GM12878 (cell line): ENCODE measurements around the gene FRAS1. TPM values are rescaled to one million over a fixed set of nuclear protein-coding genes. Genes with fewer than 3 reads are reported as not detected.

ENCODE experiments used
- ATAC-seq: fragments of 200-7000 bp; cut with Tn5 transposase; 3 replicates; pipeline ENCODE4 v1.9.1; 2020; ENCODE audit warnings: mild to moderate bottlenecking, moderate library complexity
- BruUV-seq: library from RNA; stranded (reverse); fragments of 400-500 nt; replicated peaks from 2 replicates; lab custom pipeline; 2021; lab: Mats Ljungman, UMichigan
- CTCF ChIA-PET: fragments of 300-600 bp; sonication (Branson Sonifier 250); formaldehyde crosslinking; extraction: SDS; loops from one replicate; lab custom pipeline; 2021; ENCODE audit warnings: inconsistent platforms; lab: Yijun Ruan, JAX
- POLR2A ChIA-PET: fragments of 350-600 bp; formaldehyde crosslinking; extraction: SDS; loops from one replicate; lab custom pipeline; 2021; ENCODE audit warnings: inconsistent platforms; lab: Charles Lee
- RAD21 ChIA-PET: fragments of 300-600 bp; sonication (Branson Sonifier 250); formaldehyde crosslinking; loops from one replicate; lab custom pipeline; 2023; ENCODE audit warnings: antibody characterized with exemption; ENCODE audit not compliant: unreplicated experiment; lab: Charles Lee
- SMC1A ChIA-PET: fragments of 300-600 bp; sonication (Branson Sonifier 250); formaldehyde crosslinking; loops from one replicate; lab custom pipeline; 2023; ENCODE audit not compliant: unreplicated experiment, uncharacterized antibody; lab: Charles Lee
- DNase-seq: peaks from one replicate; pipeline ENCODE4 v3.0.0-alpha.2; 2011; ENCODE audit warnings: low read depth, low spot score
- FAIRE-seq: peaks from 3 replicates; lab custom pipeline; 2011; peaks lifted over from hg19 to GRCh38; lab: Jason Lieb, UNC
- H2AFZ ChIP-seq: 2 replicates; pipeline ENCODE4 v1.6.0; 2011; ENCODE audit warnings: low read depth, low read length, control low read depth; ENCODE audit not compliant: control insufficient read depth
- H3K27ac ChIP-seq: 2 replicates; pipeline ENCODE4 v1.5.1; 2011; ENCODE audit warnings: control low read depth; ENCODE audit not compliant: control insufficient read depth, insufficient read depth
- H3K27me3 ChIP-seq, 2 experiments: replicated peaks in 1 of 2; 2 replicates each; pipeline versions ENCODE4 v1.6.0 to v1.6.1; 2011; ENCODE audit warnings: low read length in 1 of 2; ENCODE audit not compliant: control insufficient read depth in 2 of 2, insufficient read depth in 2 of 2
- H3K36me3 ChIP-seq, 2 experiments: 2 replicates each; pipeline ENCODE4 v1.5.1; 2011; ENCODE audit warnings: low read length in 1 of 2; ENCODE audit not compliant: control insufficient read depth in 2 of 2, insufficient read depth in 2 of 2
- H3K4me1 ChIP-seq: 2 replicates; pipeline ENCODE4 v1.6.1; 2011; ENCODE audit warnings: mild to moderate bottlenecking, low read length, moderate library complexity, mixed read lengths; ENCODE audit not compliant: control insufficient read depth, insufficient read depth
- H3K4me2 ChIP-seq: 2 replicates; pipeline ENCODE4 v1.6.0; 2011; ENCODE audit warnings: control low read depth; ENCODE audit not compliant: control insufficient read depth, insufficient read depth
- H3K4me3 ChIP-seq: fragments of 200-600 bp; sonication (generic); 2 replicates; pipeline ENCODE4 v1.5.1; 2016
- H3K79me2 ChIP-seq: 2 replicates; pipeline ENCODE4 v1.6.0; 2011; ENCODE audit warnings: low read length; ENCODE audit not compliant: control insufficient read depth, insufficient read depth
- H3K9ac ChIP-seq: 2 replicates; pipeline ENCODE4 v1.8.0; 2011; ENCODE audit warnings: low read length, control low read depth, mixed read lengths; ENCODE audit not compliant: control insufficient read depth, insufficient read depth
- H3K9me3 ChIP-seq: replicated peaks from 3 replicates; pipeline ENCODE4 v1.5.1; 2011; ENCODE audit warnings: mild to moderate bottlenecking, low read length; ENCODE audit not compliant: control insufficient read depth, insufficient read depth
- H4K20me1 ChIP-seq: 2 replicates; pipeline ENCODE4 v1.6.0; 2011; ENCODE audit not compliant: control insufficient read depth, insufficient read depth
- ASH2L ChIP-seq: fragments of 300-600, 200-600 bp; sonication (generic); IDR thresholded peaks from 2 replicates; pipeline ENCODE4 v1.6.1; 2017; ENCODE audit warnings: low read depth, mild to moderate bottlenecking, borderline replicate concordance
- BMI1 ChIP-seq: fragments of 450-650 bp; IDR thresholded peaks from 2 replicates; pipeline ENCODE4 v1.6.1; 2016; ENCODE audit warnings: mild to moderate bottlenecking, moderate library complexity, borderline replicate concordance
- HCFC1 ChIP-seq: fragments of 150-350 bp; IDR thresholded peaks from 2 replicates; pipeline ENCODE4 v1.6.1; 2014; ENCODE audit warnings: low read length
- HDAC2 ChIP-seq: fragments of 200-600 bp; sonication (generic); IDR thresholded peaks from 2 replicates; pipeline ENCODE4 v1.6.1; 2017
- IRF5 ChIP-seq: fragments of 450-650 bp; IDR thresholded peaks from 2 replicates; pipeline ENCODE4 v1.6.1; 2017; ENCODE audit warnings: borderline replicate concordance
- LARP7 ChIP-seq: fragments of 450-650 bp; IDR thresholded peaks from 2 replicates; pipeline ENCODE4 v1.6.1; 2017; ENCODE audit warnings: mild to moderate bottlenecking
- MEF2A ChIP-seq: IDR thresholded peaks from 2 replicates; pipeline ENCODE4 v1.6.1; 2011; ENCODE audit warnings: low read depth, mild to moderate bottlenecking, low read length, moderate library complexity; ENCODE audit not compliant: insufficient read depth
- PAX5 ChIP-seq: IDR thresholded peaks from 2 replicates; pipeline ENCODE4 v1.6.1; 2011; ENCODE audit warnings: low read depth, low read length, borderline replicate concordance
- RB1 ChIP-seq: fragments of 450-650 bp; formaldehyde crosslinking; IDR thresholded peaks from 2 replicates; pipeline ENCODE4 v1.6.1; 2017; ENCODE audit warnings: mild to moderate bottlenecking, borderline replicate concordance
- SMC3 ChIP-seq: IDR thresholded peaks from 2 replicates; pipeline ENCODE4 v1.6.1; 2011; ENCODE audit warnings: low read length, improper control_type of control experiment, borderline replicate concordance
- SREBF1 ChIP-seq: IDR thresholded peaks from 2 replicates; pipeline ENCODE4 v1.6.1; 2012; ENCODE audit warnings: mild to moderate bottlenecking, low read length
- ZNF217 ChIP-seq: fragments of 450-650 bp; IDR thresholded peaks from 2 replicates; pipeline ENCODE4 v1.6.1; 2017; ENCODE audit warnings: antibody characterized with exemption, mild to moderate bottlenecking
- ZNF274 ChIP-seq: IDR thresholded peaks from one replicate; pipeline ENCODE4 v1.8.0; 2011; ENCODE audit not compliant: insufficient read length, insufficient read depth
- WGBS: methylation state at CpG from one replicate; pipeline ENCODE4 v1.1.6; 2016; ENCODE audit warnings: low lambda C conversion rate; ENCODE audit not compliant: insufficient replicate concordance, insufficient coverage; ENCODE audit errors: missing lambda C conversion rate; 5-methylcytosine and 5-hydroxymethylcytosine counted together
- in situ Hi-C: fragments of 300-500 bp; cut with MboI; formaldehyde crosslinking; loops from 9 replicates; pipeline ENCODE4 v1.14.3; 2018; ENCODE audit warnings: mixed read lengths
- intact Hi-C: fragments of 100-400 bp; cut with micrococcal nuclease; formaldehyde crosslinking; loops from one replicate; pipeline ENCODE4 v1.14.2; 2022; ENCODE audit not compliant: unreplicated experiment
- polyA plus RNA-seq, 11 experiments: library from polyadenylated mRNA; depleted of rRNA in 4 of 11; unstranded in 6 of 11; stranded (reverse) in 5 of 11; fragments of >200 nt; fragmentation: Nextera tagmentation in 4 of 11; fragmentation: Illumina TruSeq in 1 of 11; extraction: Ambion mirVana in 4 of 11; extraction: Trizol in 1 of 11; gene quantifications; 1 replicate in 1 of 11; 2 replicates in 10 of 11; pipeline versions ENCODE4 v1.2.1 to v1.2.3, GENCODE V29; 2011 to 2016; ENCODE audit warnings: inconsistent platforms in 2 of 11, missing spikeins in 2 of 11, low read depth in 1 of 11
- total RNA-seq, 4 experiments: library from RNA; depleted of rRNA in 3 of 4; stranded (reverse); fragments of >200 nt in 3 of 4; fragmentation: Illumina TruSeq in 1 of 4; extraction: Trizol in 1 of 4; gene quantifications; 2 replicates each; pipeline versions ENCODE4 v1.2.1 to v1.2.3, GENCODE V29; 2013 to 2021

Gene FRAS1
- total and polyA plus RNA-seq, 10 of the 15 experiments (the other 5 are each of a cell fraction or from before 2014, with no cell fraction given), result 0.08 to 11.7 (median 0.20) TPM

GRCh38 chr4:78477276-78477675 is 420.2 kb downstream of the FRAS1 start:
- DNase-seq (no peak), ATAC-seq (no peak), FAIRE-seq (no peak)
- no peak overlapping the region for H3K27ac ChIP-seq
- no peaks in the 10 kb centered on the region for H4K20me1 ChIP-seq
- H3K36me3 ChIP-seq, result no peaks in the 10 kb centered on the region
- POLR2A ChIA-PET, result no interaction called here
- no peak overlapping the region for H2AFZ ChIP-seq
- BruUV-seq, result no TSS peak
- H3K4me1 ChIP-seq, result no peaks in the 10 kb centered on the region
- TF ChIP-seq SMC3 (no peak), RB1 (no peak), SREBF1 (no peak), IRF5 (no peak), HDAC2 (no peak), ZNF274 (no peak), MEF2A (no peak), PAX5 (no peak), ZNF217 (no peak), ASH2L (no peak), LARP7 (no peak), HCFC1 (no peak), BMI1 (no peak)
- WGBS, result 0% methylated on average over 1 of the region's 1 CpG
- H3K9ac ChIP-seq, result no peak overlapping the region
- no peak overlapping the region for H3K4me3 ChIP-seq
- in situ Hi-C loops (no loop called here), intact Hi-C loops (no loop called here)
- SMC1A ChIA-PET, result interaction anchor here (1.0 kb wide), 1 partner anchor 9 kb away, joined by 3 read pairs; no protein-coding TSS in a partner anchor
- H3K4me2 ChIP-seq, result no peak overlapping the region
- CTCF ChIA-PET, result interaction anchor here (1.2 kb wide), 1 partner anchor 11 kb away, joined by 3 read pairs; no protein-coding TSS in a partner anchor
- H3K9me3 ChIP-seq, result no peaks in the 10 kb centered on the region
- H3K27me3 ChIP-seq, result no peaks in the 10 kb centered on the region
- no peaks in the 10 kb centered on the region for H3K79me2 ChIP-seq
- RAD21 ChIA-PET, result no interaction called here
